Measurements from ENCODE around the gene PIGV.

DNA sequence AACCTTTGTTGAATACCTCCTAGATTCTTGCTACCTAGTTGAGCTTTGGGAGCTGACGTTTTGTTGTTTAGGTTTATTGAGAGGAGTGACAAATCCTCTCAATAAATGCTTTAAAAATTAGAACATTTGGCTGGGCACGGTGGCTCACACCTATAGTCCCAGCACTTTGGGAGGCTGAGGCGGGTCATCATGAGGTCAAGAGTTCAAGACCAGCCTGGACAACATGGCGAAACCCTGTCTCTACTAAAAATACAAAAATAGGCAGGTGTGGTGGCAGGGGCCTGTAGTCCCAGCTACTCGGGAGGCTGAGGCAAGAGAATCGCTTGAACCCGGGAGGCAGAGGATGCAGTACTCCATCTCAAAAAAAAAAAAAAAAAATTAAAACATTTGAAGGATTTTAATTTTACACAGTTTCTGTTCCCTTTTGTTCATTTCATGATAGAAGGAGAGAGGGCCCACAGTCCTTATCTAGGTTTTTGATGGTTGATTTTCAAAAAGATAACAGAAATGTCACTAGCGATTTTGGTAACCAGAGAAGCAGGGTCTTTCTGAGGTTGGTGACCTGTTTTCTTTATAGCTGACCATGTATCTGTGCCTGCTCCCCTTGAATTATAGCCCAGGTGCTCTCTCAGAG, 44.2 kb upstream of the PIGV start:
- TF ChIP-seq FOXK2 (IDR thresholded peaks at IDR 0.05) (no peak), FOXM1 (IDR thresholded peaks at IDR 0.05; ENCODE audit: borderline replicate concordance) (no peak), SP1 (IDR thresholded peaks at IDR 0.05) (no peak), BHLHE40 (IDR thresholded peaks at IDR 0.05; ENCODE audit: borderline replicate concordance) (no peak), TARDBP (IDR thresholded peaks at IDR 0.05) (no peak), LEF1 (IDR thresholded peaks at IDR 0.05; ENCODE audit: borderline replicate concordance) (no peak), FOXA1 (IDR thresholded peaks at IDR 0.05) (no peak)
- TF ChIP-seq, protein P1, sequence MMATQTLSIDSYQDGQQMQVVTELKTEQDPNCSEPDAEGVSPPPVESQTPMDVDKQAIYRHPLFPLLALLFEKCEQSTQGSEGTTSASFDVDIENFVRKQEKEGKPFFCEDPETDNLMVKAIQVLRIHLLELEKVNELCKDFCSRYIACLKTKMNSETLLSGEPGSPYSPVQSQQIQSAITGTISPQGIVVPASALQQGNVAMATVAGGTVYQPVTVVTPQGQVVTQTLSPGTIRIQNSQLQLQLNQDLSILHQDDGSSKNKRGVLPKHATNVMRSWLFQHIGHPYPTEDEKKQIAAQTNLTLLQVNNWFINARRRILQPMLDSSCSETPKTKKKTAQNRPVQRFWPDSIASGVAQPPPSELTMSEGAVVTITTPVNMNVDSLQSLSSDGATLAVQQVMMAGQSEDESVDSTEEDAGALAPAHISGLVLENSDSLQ (IDR thresholded peaks at IDR 0.05) = no peak
